Measurements from ENCODE around the gene ICA1. TPM values are rescaled to one million over a fixed set of nuclear protein-coding genes. Genes with fewer than 3 reads are reported as not detected.

ICA1 gene
- total RNA-seq, 1 experiment from 2014 or later: not detected

- no peak overlapping the region for H3K27ac ChIP-seq (ENCODE audit: low read depth, low read length, poor library complexity, severe bottlenecking)
- CTCF ChIA-PET: no interaction called here
- H3K9me3 ChIP-seq (ENCODE audit: low read depth, low read length, poor library complexity, severe bottlenecking): no peaks in the 10 kb centered on the region
- intact Hi-C loops (cut with micrococcal nuclease; ENCODE audit: unreplicated experiment): loop anchor here (5.0 kb wide), 1 partner anchor 66 kb away; no protein-coding TSS in a partner anchor
- POLR2A ChIA-PET (ENCODE audit: low non-redundant PET): no interaction called here
- peaks cover 47% of the 10 kb centered on the region for H3K27me3 ChIP-seq (replicated peaks; ENCODE audit: insufficient read depth, low read depth, low read length, poor library complexity)
- TF ChIP-seq CTCF (conservative IDR thresholded peaks at IDR 0.05; ENCODE audit: low read depth, low read length) (no peak), EZH2 (IDR thresholded peaks at IDR 0.05; ENCODE audit: borderline replicate concordance, low read depth, low read length, poor library complexity, severe bottlenecking) (no peak)
- no peak for DNase-seq (ENCODE audit: low spot score)
- no peak overlapping the region for H3K4me3 ChIP-seq (ENCODE audit: low read depth, low read length, poor library complexity, severe bottlenecking)
- H3K4me1 ChIP-seq (ENCODE audit: insufficient read depth, low read length, poor library complexity, severe bottlenecking): no peaks in the 10 kb centered on the region
- BruUV-seq (replicated peaks): no TSS peak
- H3K36me3 ChIP-seq (ENCODE audit: insufficient read depth, low read length, poor library complexity, severe bottlenecking): no peaks in the 10 kb centered on the region
Measured at GRCh38 chr7:8226501-8226900, 35.5 kb downstream of the ICA1 start.

- Histone ChIP-seq H3K4me1 (ENCODE audit: insufficient read depth, low read length, poor library complexity, severe bottlenecking) (no peaks in the 10 kb centered on the region), H3K36me3 (ENCODE audit: insufficient read depth, low read length, poor library complexity, severe bottlenecking) (no peaks in the 10 kb centered on the region), H3K27me3 (replicated peaks; ENCODE audit: insufficient read depth, low read depth, low read length, poor library complexity) (peaks cover 29% of the 10 kb centered on the region), H3K9me3 (ENCODE audit: low read depth, low read length, poor library complexity, severe bottlenecking) (no peaks in the 10 kb centered on the region), H3K4me3 (ENCODE audit: low read depth, low read length, poor library complexity, severe bottlenecking) (no peak overlapping the region), H3K27ac (ENCODE audit: low read depth, low read length, poor library complexity, severe bottlenecking) (no peak overlapping the region)
- no TSS peak for BruUV-seq (replicated peaks)
- DNase-seq (ENCODE audit: low spot score): no peak
- CTCF ChIA-PET: no interaction called here
- POLR2A ChIA-PET (ENCODE audit: low non-redundant PET): no interaction called here
- intact Hi-C loops (cut with micrococcal nuclease; ENCODE audit: unreplicated experiment): no loop called here
- TF ChIP-seq CTCF (conservative IDR thresholded peaks at IDR 0.05; ENCODE audit: low read depth, low read length): no peak
- TF ChIP-seq EZH2 (IDR thresholded peaks at IDR 0.05; ENCODE audit: borderline replicate concordance, low read depth, low read length, poor library complexity, severe bottlenecking): no peak
Measured at GRCh38 chr7:8221567-8221966, 40.4 kb downstream of the ICA1 start.

DNA sequence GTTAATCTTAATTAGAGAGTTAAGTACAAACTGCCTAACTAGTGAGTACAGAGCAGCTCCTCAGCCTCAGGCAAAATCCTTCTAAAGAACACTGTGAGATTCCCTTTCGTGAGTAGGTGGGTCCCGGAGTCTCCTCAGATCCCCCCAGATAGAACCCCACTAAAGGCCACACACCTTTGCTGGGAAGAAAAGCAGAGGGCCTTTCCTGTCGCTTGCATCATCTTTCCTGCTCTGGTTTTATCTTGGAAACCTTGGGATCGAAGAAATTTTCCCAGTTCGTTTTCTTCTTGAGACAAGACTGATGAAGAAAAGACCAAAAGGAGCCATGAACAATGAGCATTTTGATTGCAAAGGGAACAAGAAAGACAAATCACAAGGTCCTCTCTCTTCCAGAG is 40.9 kb downstream of the ICA1 start:
- POLR2A ChIA-PET (ENCODE audit: low non-redundant PET): no interaction called here
- no peak overlapping the region for H3K27ac ChIP-seq (ENCODE audit: low read depth, low read length, poor library complexity, severe bottlenecking)
- H3K4me3 ChIP-seq (ENCODE audit: low read depth, low read length, poor library complexity, severe bottlenecking): no peak overlapping the region
- no peaks in the 10 kb centered on the region for H3K36me3 ChIP-seq (ENCODE audit: insufficient read depth, low read length, poor library complexity, severe bottlenecking)
- DNase-seq (ENCODE audit: low spot score): no peak
- H3K9me3 ChIP-seq (ENCODE audit: low read depth, low read length, poor library complexity, severe bottlenecking): no peaks in the 10 kb centered on the region
- BruUV-seq (replicated peaks): no TSS peak
- CTCF ChIA-PET: no interaction called here
- intact Hi-C loops (cut with micrococcal nuclease; ENCODE audit: unreplicated experiment): no loop called here
- TF ChIP-seq CTCF (conservative IDR thresholded peaks at IDR 0.05; ENCODE audit: low read depth, low read length): no peak
- TF ChIP-seq EZH2 (IDR thresholded peaks at IDR 0.05; ENCODE audit: borderline replicate concordance, low read depth, low read length, poor library complexity, severe bottlenecking): no peak
- peaks cover 24% of the 10 kb centered on the region for H3K27me3 ChIP-seq (replicated peaks; ENCODE audit: insufficient read depth, low read depth, low read length, poor library complexity)
- H3K4me1 ChIP-seq (ENCODE audit: insufficient read depth, low read length, poor library complexity, severe bottlenecking): no peaks in the 10 kb centered on the region

All from A673 (cell line).